ENCODE measurements around the gene ADCY2.

ADCY2 gene

DNA sequence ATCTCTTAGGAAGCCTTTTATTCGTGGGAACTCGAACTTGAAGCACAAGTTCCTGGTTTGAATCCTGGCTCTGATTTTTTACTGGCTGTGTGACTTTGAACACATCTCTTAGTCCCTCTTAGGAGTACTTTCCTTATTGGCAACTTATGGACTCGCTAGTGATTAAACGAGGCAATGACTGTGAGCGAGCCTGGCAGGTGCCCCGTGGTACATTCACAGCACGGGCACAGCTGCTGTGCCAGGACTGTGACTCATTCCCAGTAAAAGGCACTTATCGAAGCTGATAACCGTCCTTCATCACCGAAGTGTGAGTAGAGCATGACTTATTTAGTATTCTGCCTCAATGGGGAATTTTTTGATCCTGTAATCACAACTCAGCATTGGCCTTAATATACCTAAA lies 432.3 kb downstream of the ADCY2 start:
- no peaks in the 10 kb centered on the region for H3K27me3 ChIP-seq
- H3K27ac ChIP-seq, result no peak overlapping the region
- H3K36me3 ChIP-seq, result no peaks in the 10 kb centered on the region
- no peak overlapping the region for H3K4me2 ChIP-seq
- no peak overlapping the region for H3K9ac ChIP-seq
- H4K20me1 ChIP-seq, result no peaks in the 10 kb centered on the region
- no peak overlapping the region for H3K4me3 ChIP-seq
- no peak for TF ChIP-seq Cebpa-rat (IDR thresholded peaks at IDR 0.05)
- H3K9me3 ChIP-seq (replicated peaks in 1 of 11), result no peaks in the 10 kb centered on the region
- no peaks in the 10 kb centered on the region for H3K4me1 ChIP-seq

DNA sequence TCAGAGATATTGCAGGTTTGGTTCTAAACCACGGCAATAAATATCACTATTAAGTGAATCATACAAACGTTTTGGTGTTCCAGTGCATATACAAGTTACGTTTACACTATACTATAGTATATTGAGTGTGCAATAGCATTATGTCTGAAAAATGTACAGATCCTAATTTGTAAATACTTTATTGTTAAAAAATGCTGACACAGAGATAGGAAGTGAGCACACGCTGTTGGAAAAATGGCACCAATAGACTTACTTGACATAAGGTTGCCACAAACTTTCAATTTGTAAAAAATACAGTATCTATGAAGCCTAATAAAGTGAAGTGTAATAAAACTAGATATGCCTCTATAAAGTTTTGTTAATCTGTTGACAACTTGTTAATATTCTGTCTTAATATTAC lies 439.0 kb downstream of the ADCY2 start:
- Histone ChIP-seq H3K36me3 (no peaks in the 10 kb centered on the region), H3K4me2 (no peak overlapping the region), H3K9ac (no peak overlapping the region), H3K9me3 (replicated peaks in 1 of 11) (peaks cover 0 to 10% (median 0%) of the 10 kb centered on the region in 11 experiments; a peak in 1 of 22 replicates), H3K4me1 (peaks cover 0 to 11% (median 0%) of the 10 kb centered on the region in 10 experiments; a peak in 2 of 20 replicates), H3K27me3 (no peaks in the 10 kb centered on the region), H4K20me1 (no peaks in the 10 kb centered on the region), H3K4me3 (no peak overlapping the region), H3K27ac (no peak overlapping the region)
- TF ChIP-seq Cebpa-rat (IDR thresholded peaks at IDR 0.05), result no peak

DNA sequence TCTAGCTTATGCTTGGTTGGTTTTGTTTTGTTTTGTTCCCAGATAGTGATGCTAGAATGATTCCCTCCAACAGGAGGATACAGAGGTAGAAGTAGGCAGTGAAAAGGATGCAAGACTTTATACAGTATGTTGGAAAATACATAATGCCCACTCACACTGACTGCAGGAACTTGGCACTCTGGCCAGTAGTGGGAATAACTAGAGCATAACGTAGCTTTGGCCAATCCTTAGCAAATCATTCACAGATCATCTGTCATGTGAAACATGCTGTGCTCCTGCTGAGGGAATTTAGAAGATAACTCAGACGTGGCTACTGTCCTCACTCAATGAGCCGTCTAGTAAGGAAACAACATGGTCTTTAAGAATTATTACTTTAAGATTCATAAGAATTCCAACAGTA lies 441.5 kb downstream of the ADCY2 start:
- Histone ChIP-seq H3K36me3 (no peaks in the 10 kb centered on the region), H3K4me1 (peaks cover 0 to 11% (median 0%) of the 10 kb centered on the region in 10 experiments; a peak in 2 of 20 replicates), H3K27ac (no peak overlapping the region), H4K20me1 (no peaks in the 10 kb centered on the region), H3K4me2 (no peak overlapping the region), H3K9ac (no peak overlapping the region), H3K9me3 (replicated peaks in 1 of 11) (peaks cover 0 to 14% (median 0%) of the 10 kb centered on the region in 11 experiments; a peak in 2 of 22 replicates), H3K4me3 (no peak overlapping the region), H3K27me3 (no peaks in the 10 kb centered on the region)
- TF ChIP-seq Cebpa-rat (IDR thresholded peaks at IDR 0.05), result no peak

GRCh38 chr5:7842531-7842930 lies 446.6 kb downstream of the ADCY2 start:
- H3K9me3 ChIP-seq (replicated peaks in 1 of 11), result peaks cover 0 to 14% (median 0%) of the 10 kb centered on the region in 11 experiments; a peak in 2 of 22 replicates
- H3K27me3 ChIP-seq, result 0 out of 22 replicates have a peak, but pooled peaks cover 0 to under 1% (median 0%) of the 10 kb centered on the region in 11 experiments
- no peak overlapping the region for H3K4me2 ChIP-seq
- H4K20me1 ChIP-seq, result no peaks in the 10 kb centered on the region
- no peaks in the 10 kb centered on the region for H3K36me3 ChIP-seq
- no peak overlapping the region for H3K4me3 ChIP-seq
- no peak for TF ChIP-seq Cebpa-rat (IDR thresholded peaks at IDR 0.05)
- peaks cover 0 to 2% (median 0%) of the 10 kb centered on the region in 10 experiments; a peak in 1 of 20 replicates for H3K4me1 ChIP-seq
- H3K9ac ChIP-seq, result no peak overlapping the region
- H3K27ac ChIP-seq, result no peak overlapping the region

DNA sequence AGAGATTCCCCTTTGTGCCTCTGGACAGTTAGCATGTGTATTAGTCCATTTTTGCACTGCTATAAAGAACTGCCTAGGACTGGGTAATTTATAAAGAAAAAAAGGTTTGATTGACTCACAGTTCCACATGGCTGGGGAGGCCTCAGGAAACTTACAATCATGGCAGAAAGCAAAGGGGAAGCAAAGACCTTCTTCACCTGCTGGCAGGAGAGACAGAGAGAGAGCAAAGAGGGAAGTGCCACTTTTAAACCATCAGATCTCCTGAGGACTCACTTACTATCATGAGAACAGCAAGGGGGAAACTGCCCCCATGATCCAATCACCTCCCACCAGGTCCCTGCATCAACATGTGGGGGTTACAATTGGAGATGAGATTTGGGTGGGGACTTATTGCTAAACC lies 449.0 kb downstream of the ADCY2 start:
- no peak for TF ChIP-seq Cebpa-rat (IDR thresholded peaks at IDR 0.05)
- H3K36me3 ChIP-seq, result no peaks in the 10 kb centered on the region
- peaks cover 5 to 10% (median 6%) of the 10 kb centered on the region in 11 experiments; a peak in 20 of 22 replicates for H3K9me3 ChIP-seq (replicated peaks in 1 of 11)
- no peaks in the 10 kb centered on the region for H3K4me1 ChIP-seq
- no peak overlapping the region for H3K4me2 ChIP-seq
- no peak overlapping the region for H3K9ac ChIP-seq
- H3K4me3 ChIP-seq, result no peak overlapping the region
- H3K27me3 ChIP-seq, result peaks cover 9 to 24% (median 14%) of the 10 kb centered on the region in 11 experiments
- no peaks in the 10 kb centered on the region for H4K20me1 ChIP-seq
- no peak overlapping the region for H3K27ac ChIP-seq

- TF ChIP-seq Cebpa-rat (IDR thresholded peaks at IDR 0.05), result no peak
- Histone ChIP-seq H3K27me3 (peaks cover 13 to 28% (median 20%) of the 10 kb centered on the region in 11 experiments), H3K4me1 (no peaks in the 10 kb centered on the region), H3K4me2 (no peak overlapping the region), H3K4me3 (no peak overlapping the region), H3K27ac (no peak overlapping the region), H4K20me1 (no peaks in the 10 kb centered on the region), H3K9ac (no peak overlapping the region), H3K9me3 (replicated peaks in 1 of 11) (peaks cover 6 to 12% (median 10%) of the 10 kb centered on the region in 11 experiments; a peak in 20 of 22 replicates), H3K36me3 (no peaks in the 10 kb centered on the region)
Observed at GRCh38 chr5:7845557-7845956, 449.6 kb downstream of the ADCY2 start.

DNA sequence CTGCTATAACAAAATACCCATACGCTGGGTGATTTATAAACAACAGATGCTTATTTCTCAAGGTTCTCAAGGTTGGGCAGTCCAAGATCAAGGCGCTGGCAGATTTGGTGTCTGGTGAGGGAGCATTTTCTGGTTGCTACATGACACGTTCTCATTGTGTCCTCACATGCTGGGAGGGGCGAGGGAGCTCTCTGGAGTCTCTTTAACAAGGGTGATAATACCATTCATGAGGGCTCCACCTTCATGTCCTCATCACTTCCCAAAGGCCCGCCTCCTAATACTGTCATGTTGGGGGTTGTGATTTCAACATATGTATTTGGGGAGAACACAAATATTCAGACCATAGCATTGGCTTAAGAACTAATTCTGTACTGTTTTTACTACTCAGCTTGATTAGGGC lies 450.4 kb downstream of the ADCY2 start:
- Histone ChIP-seq H3K27me3 (peaks cover 21 to 35% (median 27%) of the 10 kb centered on the region in 11 experiments), H3K4me1 (no peaks in the 10 kb centered on the region), H3K4me3 (no peak overlapping the region), H3K36me3 (no peaks in the 10 kb centered on the region), H3K9ac (no peak overlapping the region), H3K4me2 (no peak overlapping the region), H3K9me3 (replicated peaks in 1 of 11) (peaks cover 13 to 19% (median 17%) of the 10 kb centered on the region in 11 experiments), H4K20me1 (no peaks in the 10 kb centered on the region), H3K27ac (no peak overlapping the region)
- TF ChIP-seq Cebpa-rat (IDR thresholded peaks at IDR 0.05), result no peak

- H3K9me3 ChIP-seq (replicated peaks in 1 of 11), result peaks cover 19 to 35% (median 29%) of the 10 kb centered on the region in 11 experiments
- 0 out of 20 replicates have a peak, but pooled peaks cover 0 to 6% (median 0%) of the 10 kb centered on the region in 10 experiments for H3K4me1 ChIP-seq
- no peak overlapping the region for H3K9ac ChIP-seq
- TF ChIP-seq Cebpa-rat (IDR thresholded peaks at IDR 0.05), result no peak
- H3K36me3 ChIP-seq, result no peaks in the 10 kb centered on the region
- H3K4me3 ChIP-seq, result no peak overlapping the region
- H3K27ac ChIP-seq, result no peak overlapping the region
- H3K27me3 ChIP-seq, result peaks cover 28 to 48% (median 36%) of the 10 kb centered on the region in 11 experiments
- no peak overlapping the region for H3K4me2 ChIP-seq
- no peaks in the 10 kb centered on the region for H4K20me1 ChIP-seq
Observed at GRCh38 chr5:7848296-7848695, 452.4 kb downstream of the ADCY2 start.

DNA sequence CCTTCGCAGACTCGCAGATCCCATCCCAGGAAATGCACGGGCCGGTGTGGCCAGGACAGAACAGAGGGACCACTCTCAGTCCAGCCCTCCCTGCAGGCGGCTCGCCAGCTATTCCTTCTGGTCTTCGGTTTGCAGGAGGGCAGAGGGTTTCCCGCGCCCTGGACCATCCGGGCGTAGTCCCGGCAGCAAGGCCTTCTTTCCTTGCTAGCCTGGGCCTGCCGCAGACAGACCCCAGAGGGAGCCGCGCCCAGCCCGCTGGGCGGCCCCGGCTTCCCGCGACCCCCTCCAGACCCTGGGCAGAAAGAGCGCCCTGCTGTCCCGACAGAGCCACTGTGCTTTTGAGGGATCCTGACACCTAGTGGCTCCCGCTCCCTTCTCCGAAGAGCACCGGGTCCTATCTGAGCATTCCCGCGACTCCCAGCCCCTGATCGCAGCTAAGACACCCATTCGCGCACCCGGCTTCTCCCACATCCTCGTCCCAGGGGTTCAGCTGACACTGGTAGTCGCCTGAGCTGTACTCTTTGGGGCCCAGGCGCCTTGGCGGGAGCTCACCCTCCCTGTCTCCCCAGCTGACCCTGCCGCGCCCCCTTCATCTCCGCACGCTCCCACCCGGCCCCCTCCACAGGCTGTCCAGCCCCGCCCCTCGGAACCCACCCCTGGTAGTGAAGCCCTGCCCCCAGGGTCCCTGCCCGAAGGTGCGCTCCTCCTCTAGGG lies 453.9 kb downstream of the ADCY2 start:
- 0 out of 20 replicates have a peak, but pooled peaks cover 0 to 6% (median 0%) of the 10 kb centered on the region in 10 experiments for H3K4me1 ChIP-seq
- no peaks in the 10 kb centered on the region for H3K36me3 ChIP-seq
- no peak for TF ChIP-seq Cebpa-rat (IDR thresholded peaks at IDR 0.05)
- no peak overlapping the region for H3K9ac ChIP-seq
- H4K20me1 ChIP-seq, result no peaks in the 10 kb centered on the region
- no peak overlapping the region for H3K27ac ChIP-seq
- H3K9me3 ChIP-seq (replicated peaks in 1 of 11), result peaks cover 31 to 48% (median 44%) of the 10 kb centered on the region in 11 experiments
- H3K4me2 ChIP-seq, result no peak overlapping the region
- peaks cover 28 to 48% (median 36%) of the 10 kb centered on the region in 11 experiments for H3K27me3 ChIP-seq
- H3K4me3 ChIP-seq, result no peak overlapping the region
